ENCODE measurements around the gene FEZF2.

The FEZF2 gene

GRCh38 chr3:62371720-62372591 lies 1.4 kb downstream of the FEZF2 start:
- no peak for DNase-seq

GRCh38 chr3:62370858-62371719 lies 2.3 kb downstream of the FEZF2 start:
- DNase-seq: no peak

GRCh38 chr3:62370112-62370857 lies 3.1 kb downstream of the FEZF2 start:
- DNase-seq: no peak

GRCh38 chr3:62369476-62369743 lies 3.9 kb downstream of the FEZF2 start:
- DNase-seq: no peak

- no peak for DNase-seq
Measured at GRCh38 chr3:62368705-62369475, 4.5 kb downstream of the FEZF2 start.

- DNase-seq: no peak
Measured at GRCh38 chr3:62368290-62368704, 5.1 kb downstream of the FEZF2 start.

- DNase-seq: no peak
Measured at GRCh38 chr3:62367763-62368195, 5.6 kb downstream of the FEZF2 start.

GRCh38 chr3:62366126-62366484 lies 7.2 kb downstream of the FEZF2 start:
- DNase-seq: no peak

GRCh38 chr3:62365391-62366125 lies 7.8 kb downstream of the FEZF2 start:
- no peak for DNase-seq

GRCh38 chr3:62364191-62364590 lies 9.2 kb downstream of the FEZF2 start:
- no peak for DNase-seq

- no peak for DNase-seq
Measured at GRCh38 chr3:62363275-62363674, 10.1 kb downstream of the FEZF2 start.

- no peak for DNase-seq
Measured at GRCh38 chr3:62361824-62362223, 11.5 kb downstream of the FEZF2 start.

- no peak for DNase-seq
Measured at GRCh38 chr3:62361261-62361660, 12.1 kb downstream of the FEZF2 start.

- DNase-seq: no peak
Measured at GRCh38 chr3:62359531-62359930, 13.8 kb downstream of the FEZF2 start.

GRCh38 chr3:62356356-62356755 lies 17.0 kb downstream of the FEZF2 start:
- DNase-seq: no peak

- DNase-seq: no peak
Measured at GRCh38 chr3:62355703-62356102, 17.6 kb downstream of the FEZF2 start.

GRCh38 chr3:62343755-62344154 lies 29.6 kb downstream of the FEZF2 start:
- no peak for DNase-seq

- no peak for DNase-seq
Measured at GRCh38 chr3:62335196-62335595, 38.2 kb downstream of the FEZF2 start.

- DNase-seq: peak; percentile 21
Measured at GRCh38 chr3:62332835-62333244, 40.5 kb downstream of the FEZF2 start.

GRCh38 chr3:62332017-62332416 lies 41.3 kb downstream of the FEZF2 start:
- DNase-seq: no peak

- no peak for DNase-seq
Measured at GRCh38 chr3:62329971-62330370, 43.4 kb downstream of the FEZF2 start.

GRCh38 chr3:62325896-62326295 lies 47.5 kb downstream of the FEZF2 start:
- DNase-seq: no peak
